SK-N-SH (cell line): Measurements from ENCODE around the gene CYTL1. TPM values are rescaled to one million over a fixed set of nuclear protein-coding genes. Genes with fewer than 3 reads are reported as not detected.

Source experiments
- CTCF ChIA-PET: fragments of 300-600, 350-600 bp; formaldehyde crosslinking; extraction: SDS; loops from one replicate; lab custom pipeline; 2021; lab: Yijun Ruan, JAX
- POLR2A ChIA-PET: fragments of 350-600 bp; sonication (Branson Sonifier 250); formaldehyde crosslinking; extraction: SDS; loops from one replicate; lab custom pipeline; 2020; ENCODE audit warnings: antibody characterized with exemption, inconsistent platforms; lab: Yijun Ruan, JAX
- DNase-seq: peaks from one replicate; pipeline ENCODE4 v3.0.0; 2012
- H2AFZ ChIP-seq: fragments of 200-600 bp; sonication (generic); 2 replicates; pipeline ENCODE4 v1.8.1; 2016; ENCODE audit warnings: antibody characterized with exemption, mild to moderate bottlenecking, low read depth
- H3F3A ChIP-seq: fragments of 200-600 bp; sonication (generic); replicated peaks from 2 replicates; pipeline ENCODE3; 2016; ENCODE audit warnings: antibody characterized with exemption, mild to moderate bottlenecking; ENCODE audit not compliant: insufficient read depth
- H3K27ac ChIP-seq, 2 experiments: fragments of 200-500 bp in 1 of 2; fragments of 200-600 bp in 1 of 2; sonication (Bioruptor generic) in 1 of 2; sonication (generic), shearing (Covaris generic) in 1 of 2; 2 replicates each; pipeline versions ENCODE4 v1.5.1 to v1.6.1; 2014 to 2016; ENCODE audit warnings: low read depth in 2 of 2, inconsistent platforms in 1 of 2, low read length in 1 of 2, mild to moderate bottlenecking in 1 of 2, mixed read lengths in 1 of 2
- H3K27me3 ChIP-seq: fragments of 200-600 bp; sonication (generic), shearing (Covaris generic); 2 replicates; pipeline ENCODE4 v1.6.1; 2016; ENCODE audit warnings: mixed run types; ENCODE audit not compliant: insufficient read depth
- H3K36me3 ChIP-seq, 2 experiments: fragments of 200-500 bp in 1 of 2; fragments of 200-600 bp in 1 of 2; sonication (Bioruptor generic) in 1 of 2; sonication (generic) in 1 of 2; replicated peaks in 1 of 2; 2 replicates each; pipeline versions ENCODE3 to v1.5.1; 2014 to 2016; ENCODE audit warnings: low read length in 1 of 2, mild to moderate bottlenecking in 1 of 2; ENCODE audit not compliant: insufficient read depth in 2 of 2, control insufficient read depth in 1 of 2
- H3K4me1 ChIP-seq, 2 experiments: fragments of 200-500 bp in 1 of 2; fragments of 200-600 bp in 1 of 2; sonication (Bioruptor generic) in 1 of 2; sonication (generic), shearing (Covaris generic) in 1 of 2; 2 replicates each; pipeline versions ENCODE4 v1.5.1 to v1.6.1; 2014 to 2016; ENCODE audit warnings: low read depth in 1 of 2, low read length in 1 of 2, mixed run types in 1 of 2; ENCODE audit not compliant: insufficient read depth in 2 of 2, control insufficient read depth in 1 of 2
- H3K4me2 ChIP-seq: fragments of 200-600 bp; sonication (generic), shearing (Covaris generic); 2 replicates; pipeline ENCODE4 v1.6.1; 2017; ENCODE audit warnings: mixed run types
- H3K4me3 ChIP-seq, 2 experiments: fragments of 200-500 bp in 1 of 2; fragments of 200-600 bp in 1 of 2; sonication (Bioruptor generic) in 1 of 2; sonication (generic), shearing (Covaris generic) in 1 of 2; 2 replicates each; pipeline versions ENCODE4 v1.5.1 to v1.8.1; 2014 to 2016; ENCODE audit warnings: low read depth in 2 of 2, inconsistent platforms in 1 of 2, low read length in 1 of 2, mild to moderate bottlenecking in 1 of 2, mixed read lengths in 1 of 2, moderate library complexity in 1 of 2
- H3K79me2 ChIP-seq: fragments of 200-600 bp; sonication (generic); 2 replicates; pipeline ENCODE4 v1.8.1; 2017; ENCODE audit warnings: mild to moderate bottlenecking; ENCODE audit not compliant: insufficient read depth
- H3K9ac ChIP-seq: fragments of 200-600 bp; sonication (generic); 2 replicates; pipeline ENCODE4 v1.6.1; 2017; ENCODE audit warnings: mixed run types
- H3K9me2 ChIP-seq: fragments of 200-600 bp; sonication (generic); 2 replicates; pipeline ENCODE4 v1.6.1; 2017; ENCODE audit warnings: mixed run types
- H3K9me3 ChIP-seq: fragments of 200-600 bp; sonication (generic); 2 replicates; pipeline ENCODE4 v1.6.1; 2017; ENCODE audit warnings: mixed run types, mild to moderate bottlenecking, moderate library complexity
- H4K20me1 ChIP-seq: fragments of 200-600 bp; sonication (generic); 2 replicates; pipeline ENCODE4 v1.6.1; 2017; ENCODE audit warnings: mild to moderate bottlenecking, mixed run types; ENCODE audit not compliant: insufficient read depth
- CHD2 ChIP-seq: fragments of 150-350 bp; IDR thresholded peaks from 2 replicates; pipeline ENCODE4 v1.6.1; 2018; ENCODE audit warnings: low read length; ENCODE audit not compliant: partially characterized antibody
- ELF1 ChIP-seq: IDR thresholded peaks from 2 replicates; pipeline ENCODE4 v1.4.0; 2012
- MEF2A ChIP-seq: IDR thresholded peaks from 2 replicates; pipeline ENCODE4 v1.4.0; 2012; ENCODE audit warnings: low read depth, borderline replicate concordance
- POLR2AphosphoS5 ChIP-seq: IDR thresholded peaks from 2 replicates; pipeline ENCODE4 v1.6.1; 2012; ENCODE audit warnings: low read depth, low read length
- RCOR1 ChIP-seq: fragments of 150-350 bp; IDR thresholded peaks from 2 replicates; pipeline ENCODE4 v1.6.1; 2017; ENCODE audit warnings: antibody characterized with exemption, low read length
- RFX5 ChIP-seq: IDR thresholded peaks from 2 replicates; pipeline ENCODE4 v1.6.1; 2012; ENCODE audit warnings: mild to moderate bottlenecking, improper control_type of control experiment, low read length
- TEAD4 ChIP-seq: IDR thresholded peaks from 2 replicates; pipeline ENCODE4 v1.4.0; 2012; ENCODE audit warnings: mild to moderate bottlenecking, borderline replicate concordance; ENCODE audit not compliant: insufficient read depth
- WGBS: methylation state at CpG from one replicate; pipeline ENCODE4 v1.1.6; 2017; ENCODE audit warnings: low lambda C conversion rate; 5-methylcytosine and 5-hydroxymethylcytosine counted together
- polyA plus RNA-seq, 3 experiments: library from polyadenylated mRNA; depleted of rRNA; stranded (reverse); fragments of >200 nt; gene quantifications; 2 replicates each; pipeline ENCODE4 v1.2.3, GENCODE V29; 2012
- TF ChIP-seq, protein P1 (sequence below): fragments of 200-600 bp; sonication (generic); IDR thresholded peaks from 2 replicates; pipeline ENCODE4 v1.6.1; 2017; ENCODE audit warnings: antibody characterized with exemption, mild to moderate bottlenecking, moderate library complexity
- TF ChIP-seq, protein P2 (sequence below): IDR thresholded peaks from 2 replicates; pipeline ENCODE4 v1.4.0; 2012; ENCODE audit warnings: low read depth, borderline replicate concordance
- TF ChIP-seq, protein P3 (sequence below): IDR thresholded peaks from 2 replicates; pipeline ENCODE4; 2012
- TF ChIP-seq, protein P4 (sequence below): IDR thresholded peaks from 2 replicates; pipeline ENCODE4 v1.6.1; 2012; ENCODE audit warnings: mild to moderate bottlenecking, low read depth, low read length, moderate library complexity

CYTL1 gene
- polyA plus RNA-seq, 1 of the 3 experiments (the other 2 are of a cell fraction) = 3.0 TPM

DNA sequence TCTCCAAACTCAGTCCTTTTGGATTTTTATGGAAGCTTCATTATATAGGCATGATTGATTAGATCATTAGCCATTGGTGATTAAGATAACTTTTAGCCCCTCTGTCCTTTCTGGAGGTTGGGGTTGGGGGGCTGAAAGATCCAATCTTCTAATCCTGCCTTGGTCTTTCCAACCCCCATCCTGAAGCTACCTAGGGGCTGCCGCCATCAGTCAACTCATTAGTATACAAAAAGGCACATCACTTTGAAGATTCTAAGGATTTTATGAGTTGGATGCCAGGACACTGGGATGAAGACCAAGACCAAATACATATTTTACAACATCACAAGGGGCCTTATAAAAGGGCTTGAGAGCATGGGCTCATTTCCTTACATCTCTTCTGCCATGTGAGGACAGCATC lies 47.5 kb downstream of the CYTL1 start (continued):
- TF ChIP-seq, protein P1, sequence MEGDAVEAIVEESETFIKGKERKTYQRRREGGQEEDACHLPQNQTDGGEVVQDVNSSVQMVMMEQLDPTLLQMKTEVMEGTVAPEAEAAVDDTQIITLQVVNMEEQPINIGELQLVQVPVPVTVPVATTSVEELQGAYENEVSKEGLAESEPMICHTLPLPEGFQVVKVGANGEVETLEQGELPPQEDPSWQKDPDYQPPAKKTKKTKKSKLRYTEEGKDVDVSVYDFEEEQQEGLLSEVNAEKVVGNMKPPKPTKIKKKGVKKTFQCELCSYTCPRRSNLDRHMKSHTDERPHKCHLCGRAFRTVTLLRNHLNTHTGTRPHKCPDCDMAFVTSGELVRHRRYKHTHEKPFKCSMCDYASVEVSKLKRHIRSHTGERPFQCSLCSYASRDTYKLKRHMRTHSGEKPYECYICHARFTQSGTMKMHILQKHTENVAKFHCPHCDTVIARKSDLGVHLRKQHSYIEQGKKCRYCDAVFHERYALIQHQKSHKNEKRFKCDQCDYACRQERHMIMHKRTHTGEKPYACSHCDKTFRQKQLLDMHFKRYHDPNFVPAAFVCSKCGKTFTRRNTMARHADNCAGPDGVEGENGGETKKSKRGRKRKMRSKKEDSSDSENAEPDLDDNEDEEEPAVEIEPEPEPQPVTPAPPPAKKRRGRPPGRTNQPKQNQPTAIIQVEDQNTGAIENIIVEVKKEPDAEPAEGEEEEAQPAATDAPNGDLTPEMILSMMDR = no peak
- no peak for TF ChIP-seq CHD2
- TF ChIP-seq, protein P2, sequence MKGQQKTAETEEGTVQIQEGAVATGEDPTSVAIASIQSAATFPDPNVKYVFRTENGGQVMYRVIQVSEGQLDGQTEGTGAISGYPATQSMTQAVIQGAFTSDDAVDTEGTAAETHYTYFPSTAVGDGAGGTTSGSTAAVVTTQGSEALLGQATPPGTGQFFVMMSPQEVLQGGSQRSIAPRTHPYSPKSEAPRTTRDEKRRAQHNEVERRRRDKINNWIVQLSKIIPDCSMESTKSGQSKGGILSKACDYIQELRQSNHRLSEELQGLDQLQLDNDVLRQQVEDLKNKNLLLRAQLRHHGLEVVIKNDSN = no peak

DNA sequence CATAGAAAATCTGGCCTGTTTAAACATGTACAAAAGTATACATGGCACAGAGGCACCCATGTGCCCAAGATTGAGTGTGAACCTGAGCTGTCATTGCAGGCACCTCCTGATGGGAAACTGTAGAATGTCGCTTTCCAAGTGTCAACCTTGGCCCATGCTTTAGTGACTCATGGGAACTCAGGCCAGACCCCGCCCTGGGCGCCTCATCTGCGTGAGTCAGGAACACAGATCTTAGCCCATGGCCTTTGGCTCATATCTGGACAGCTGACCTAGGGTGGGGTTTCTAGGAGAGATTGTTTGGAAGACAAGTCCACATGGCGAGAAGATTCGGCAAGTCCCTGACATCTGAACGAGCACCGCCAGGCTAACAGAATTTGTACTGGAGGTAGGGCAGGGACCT lies 50.0 kb downstream of the CYTL1 start:
- no peak overlapping the region for H3K4me3 ChIP-seq
- no peaks in the 10 kb centered on the region for H3K36me3 ChIP-seq
- no peak overlapping the region for H2AFZ ChIP-seq
- TF ChIP-seq RCOR1 = no peak
- TF ChIP-seq MEF2A = no peak
- TF ChIP-seq CHD2 = no peak
- no peak for TF ChIP-seq RFX5
- no peak for TF ChIP-seq TEAD4
- TF ChIP-seq, all 33 proteins: peak for 0
- Histone ChIP-seq H3K79me2 (no peaks in the 10 kb centered on the region), H3K9me2 (no peaks in the 10 kb centered on the region), H3K27ac (no peak overlapping the region), H3K4me1 (no peaks in the 10 kb centered on the region), H3K9ac (no peak overlapping the region), H3K4me2 (no peak overlapping the region), H4K20me1 (no peaks in the 10 kb centered on the region), H3K27me3 (no peaks in the 10 kb centered on the region; the same call in 1 of the 2 replicates), H3F3A (no peaks in the 10 kb centered on the region), H3K9me3 (no peaks in the 10 kb centered on the region)
- POLR2A ChIA-PET = no interaction called here
- CTCF ChIA-PET = no interaction called here
- 26% methylated on average over 5 of the region's 8 CpGs for WGBS
- DNase-seq = no peak

DNA sequence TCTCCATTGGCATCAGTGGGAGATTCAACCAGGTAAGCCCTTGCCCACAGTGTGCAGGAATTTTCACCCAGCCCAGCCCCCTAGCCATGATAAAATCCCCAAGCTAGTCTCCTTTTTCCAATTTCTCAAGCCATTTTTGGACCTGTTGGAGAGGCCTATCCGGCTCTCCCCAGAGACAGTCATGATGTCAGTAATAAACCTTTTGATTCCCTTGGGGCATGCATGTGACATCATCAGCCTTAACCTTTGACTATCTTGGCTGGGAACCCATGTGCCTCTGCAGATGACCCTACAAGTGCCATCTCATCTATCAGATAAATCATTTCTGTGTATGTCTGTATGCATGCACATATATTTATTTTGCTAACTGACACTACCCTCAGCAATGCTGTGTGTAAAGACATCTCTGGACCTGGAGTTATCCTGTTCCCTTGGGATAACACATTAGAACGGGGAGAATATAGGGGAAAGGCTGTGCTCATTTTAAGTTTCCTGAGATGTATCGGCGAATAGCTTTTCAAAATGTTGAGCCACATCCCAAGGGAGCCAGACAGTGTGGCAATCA lies 51.0 kb downstream of the CYTL1 start:
- ChIA-PET POLR2A (no interaction called here), CTCF (no interaction called here)
- no peaks in the 10 kb centered on the region; the same call in 1 of the 2 replicates for H3K27me3 ChIP-seq
- no peak overlapping the region for H3K4me2 ChIP-seq
- 0 out of 2 replicates have a peak, but pooled peaks cover 4% of the 10 kb centered on the region for H3K9me3 ChIP-seq
- no peaks in the 10 kb centered on the region for H4K20me1 ChIP-seq
- H3K4me1 ChIP-seq = no peaks in the 10 kb centered on the region
- no peak overlapping the region for H3K9ac ChIP-seq
- H3F3A ChIP-seq = no peaks in the 10 kb centered on the region
- TF ChIP-seq POLR2AphosphoS5 = no peak
- TF ChIP-seq, protein P3, sequence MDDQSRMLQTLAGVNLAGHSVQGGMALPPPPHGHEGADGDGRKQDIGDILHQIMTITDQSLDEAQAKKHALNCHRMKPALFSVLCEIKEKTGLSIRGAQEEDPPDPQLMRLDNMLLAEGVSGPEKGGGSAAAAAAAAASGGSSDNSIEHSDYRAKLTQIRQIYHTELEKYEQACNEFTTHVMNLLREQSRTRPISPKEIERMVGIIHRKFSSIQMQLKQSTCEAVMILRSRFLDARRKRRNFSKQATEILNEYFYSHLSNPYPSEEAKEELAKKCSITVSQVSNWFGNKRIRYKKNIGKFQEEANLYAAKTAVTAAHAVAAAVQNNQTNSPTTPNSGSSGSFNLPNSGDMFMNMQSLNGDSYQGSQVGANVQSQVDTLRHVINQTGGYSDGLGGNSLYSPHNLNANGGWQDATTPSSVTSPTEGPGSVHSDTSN = no peak
- TF ChIP-seq ELF1 = no peak
- TF ChIP-seq, protein P4, sequence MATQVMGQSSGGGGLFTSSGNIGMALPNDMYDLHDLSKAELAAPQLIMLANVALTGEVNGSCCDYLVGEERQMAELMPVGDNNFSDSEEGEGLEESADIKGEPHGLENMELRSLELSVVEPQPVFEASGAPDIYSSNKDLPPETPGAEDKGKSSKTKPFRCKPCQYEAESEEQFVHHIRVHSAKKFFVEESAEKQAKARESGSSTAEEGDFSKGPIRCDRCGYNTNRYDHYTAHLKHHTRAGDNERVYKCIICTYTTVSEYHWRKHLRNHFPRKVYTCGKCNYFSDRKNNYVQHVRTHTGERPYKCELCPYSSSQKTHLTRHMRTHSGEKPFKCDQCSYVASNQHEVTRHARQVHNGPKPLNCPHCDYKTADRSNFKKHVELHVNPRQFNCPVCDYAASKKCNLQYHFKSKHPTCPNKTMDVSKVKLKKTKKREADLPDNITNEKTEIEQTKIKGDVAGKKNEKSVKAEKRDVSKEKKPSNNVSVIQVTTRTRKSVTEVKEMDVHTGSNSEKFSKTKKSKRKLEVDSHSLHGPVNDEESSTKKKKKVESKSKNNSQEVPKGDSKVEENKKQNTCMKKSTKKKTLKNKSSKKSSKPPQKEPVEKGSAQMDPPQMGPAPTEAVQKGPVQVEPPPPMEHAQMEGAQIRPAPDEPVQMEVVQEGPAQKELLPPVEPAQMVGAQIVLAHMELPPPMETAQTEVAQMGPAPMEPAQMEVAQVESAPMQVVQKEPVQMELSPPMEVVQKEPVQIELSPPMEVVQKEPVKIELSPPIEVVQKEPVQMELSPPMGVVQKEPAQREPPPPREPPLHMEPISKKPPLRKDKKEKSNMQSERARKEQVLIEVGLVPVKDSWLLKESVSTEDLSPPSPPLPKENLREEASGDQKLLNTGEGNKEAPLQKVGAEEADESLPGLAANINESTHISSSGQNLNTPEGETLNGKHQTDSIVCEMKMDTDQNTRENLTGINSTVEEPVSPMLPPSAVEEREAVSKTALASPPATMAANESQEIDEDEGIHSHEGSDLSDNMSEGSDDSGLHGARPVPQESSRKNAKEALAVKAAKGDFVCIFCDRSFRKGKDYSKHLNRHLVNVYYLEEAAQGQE = no peak
- no peak for TF ChIP-seq TEAD4
- no peak overlapping the region for H3K27ac ChIP-seq
- no peaks in the 10 kb centered on the region for H3K36me3 ChIP-seq
- DNase-seq = no peak
- H3K4me3 ChIP-seq = no peak overlapping the region
- no peaks in the 10 kb centered on the region for H3K79me2 ChIP-seq
- WGBS = 33% methylated on average over 4 of the region's 4 CpGs
- H2AFZ ChIP-seq = no peak overlapping the region
- no peaks in the 10 kb centered on the region for H3K9me2 ChIP-seq
